GM19397 (cell line): Measurements from ENCODE around the gene CACNA2D3.
"Not testable (repeated sequence)": the region's sequence is repeated elsewhere in the genome, so short reads cannot be mapped to it uniquely, and the experiment has no call there.

Experiments
- ATAC-seq: cut with Tn5 transposase; IDR thresholded peaks from one replicate; pipeline ENCODE4 v1.9.1; 2021; ENCODE audit warnings: mild to moderate bottlenecking, moderate library complexity; ENCODE audit not compliant: unreplicated experiment

Gene CACNA2D3

GRCh38 chr3:54122324-54123002 is at the start of gene CACNA2D3:
Gene CACNA2D3 (plus strand): TSS chr3:54122552.
- no peak for ATAC-seq

DNA sequence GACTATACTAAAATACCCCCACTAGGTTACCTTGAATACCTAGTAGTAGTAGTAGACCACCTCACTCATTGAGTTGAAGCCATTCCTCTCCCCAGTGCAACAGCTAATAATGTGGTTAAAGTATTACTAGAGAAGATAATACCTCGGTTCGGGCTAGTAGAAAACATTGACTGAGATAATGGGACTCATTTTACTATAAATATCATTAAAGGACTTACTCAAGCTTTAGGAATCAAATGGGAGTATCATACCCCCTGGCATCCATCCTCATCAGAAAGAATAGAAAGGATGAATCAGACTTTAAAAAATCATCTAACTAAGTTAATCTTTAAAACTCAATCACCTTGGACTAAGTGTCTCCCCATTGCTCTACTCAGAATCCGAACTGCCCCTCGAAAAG is 49.0 kb upstream of the CACNA2D3 start:
- no peak for ATAC-seq

DNA sequence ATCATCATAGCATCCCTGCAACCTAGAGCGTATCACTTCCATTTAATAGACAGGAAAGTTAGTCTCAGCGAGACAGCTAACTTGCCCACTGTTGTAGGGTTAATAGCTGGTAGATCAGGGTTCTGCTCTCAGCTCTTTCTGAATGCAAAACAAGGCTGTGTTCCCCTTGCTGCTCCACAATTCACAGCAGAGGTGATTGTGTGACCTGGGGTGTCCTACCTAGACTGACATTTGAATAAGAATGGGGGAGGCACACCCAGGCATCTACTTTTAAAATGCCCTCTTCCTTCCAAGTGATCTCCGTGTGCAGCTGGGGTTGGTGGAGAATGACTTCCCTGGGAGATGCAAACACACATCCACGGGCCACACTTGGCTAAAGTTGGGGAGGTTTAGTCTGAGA is 43.0 kb upstream of the CACNA2D3 start:
- no peak for ATAC-seq

DNA sequence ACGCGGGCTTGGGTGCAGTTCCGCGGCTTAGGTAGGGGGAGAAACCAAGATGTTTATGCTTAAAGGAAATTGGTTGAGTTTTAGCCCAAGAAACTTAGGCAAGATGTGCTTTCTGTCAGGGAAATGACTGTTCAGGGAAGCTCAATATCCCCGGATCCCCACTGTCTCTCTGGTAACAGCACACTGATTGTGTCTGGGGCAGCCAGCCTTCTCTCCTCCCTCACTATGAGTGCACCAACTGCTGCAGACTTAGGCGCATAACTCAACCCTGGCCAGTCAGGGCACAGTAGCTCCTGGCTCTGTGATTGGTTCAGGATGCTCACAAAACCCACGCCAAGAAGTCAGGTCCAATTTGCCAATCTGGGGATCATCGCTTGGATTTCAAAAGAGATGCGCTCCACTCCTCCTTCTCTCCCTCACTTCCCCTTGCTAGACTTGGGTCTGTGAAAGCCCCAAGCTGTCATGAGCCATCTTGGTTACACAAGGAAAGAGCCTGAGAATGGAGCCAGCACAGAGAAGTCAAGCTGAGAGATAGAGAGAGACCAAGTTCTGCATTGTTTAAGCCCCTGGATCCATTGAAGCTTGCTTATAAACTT is 42.5 kb upstream of the CACNA2D3 start:
- no peak for ATAC-seq

DNA sequence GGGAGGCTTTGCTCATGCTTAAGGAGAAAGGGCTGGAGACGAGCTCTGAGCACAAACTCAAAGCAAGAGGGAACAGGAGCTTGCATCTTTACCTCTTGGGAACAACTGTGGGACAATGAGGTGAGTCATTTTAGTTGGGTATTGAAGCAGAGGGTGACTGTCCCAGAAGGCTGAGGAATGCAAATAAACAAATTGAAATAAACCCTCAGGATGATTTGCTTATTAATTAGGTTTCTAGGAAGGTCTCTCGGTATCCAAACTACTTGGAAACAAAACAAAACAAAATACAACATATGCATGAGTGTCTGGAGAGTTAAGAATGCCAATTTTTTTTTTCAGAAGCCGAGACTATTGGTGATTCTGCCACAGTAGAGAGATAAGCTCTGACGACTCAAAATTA is 38.4 kb upstream of the CACNA2D3 start:
- no peak for ATAC-seq

GRCh38 chr3:54085936-54086335 is 36.4 kb upstream of the CACNA2D3 start:
- ATAC-seq: no peak

DNA sequence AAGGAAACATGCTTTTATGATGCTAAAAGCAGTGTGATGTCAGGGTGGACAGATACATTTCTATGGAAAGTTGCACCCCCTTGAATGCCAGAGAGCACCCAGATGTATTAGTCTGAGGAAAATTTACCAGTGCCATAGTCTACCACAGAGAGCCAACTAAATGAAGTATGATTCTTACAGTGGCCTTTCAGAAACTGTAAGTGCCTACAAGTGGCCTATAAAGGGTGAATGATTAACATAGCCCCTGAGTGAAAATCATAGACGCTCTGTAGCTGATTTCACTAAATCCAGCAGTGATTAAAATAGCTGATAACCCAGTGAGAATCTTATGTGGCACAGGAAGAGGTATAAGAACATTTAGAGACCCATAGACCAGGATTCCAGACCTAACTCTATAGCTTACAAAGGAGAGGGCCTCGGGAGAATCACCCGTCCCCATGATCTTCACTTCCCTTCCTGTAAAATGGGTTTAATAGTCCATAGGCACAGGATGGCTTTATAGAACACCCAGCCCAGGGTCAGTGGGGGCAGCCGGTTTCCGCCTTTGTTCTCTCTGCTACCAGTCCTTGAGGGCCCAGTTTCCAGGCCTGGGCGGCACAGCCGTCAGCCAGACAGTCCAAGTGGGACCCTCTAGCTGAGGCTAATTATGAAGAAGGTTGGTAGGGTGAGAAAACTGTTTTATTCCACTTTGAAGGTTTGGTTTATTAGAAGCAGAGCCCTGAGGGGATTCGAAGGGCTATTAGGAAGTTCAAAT is 35.5 kb upstream of the CACNA2D3 start:
- ATAC-seq: no peak

DNA sequence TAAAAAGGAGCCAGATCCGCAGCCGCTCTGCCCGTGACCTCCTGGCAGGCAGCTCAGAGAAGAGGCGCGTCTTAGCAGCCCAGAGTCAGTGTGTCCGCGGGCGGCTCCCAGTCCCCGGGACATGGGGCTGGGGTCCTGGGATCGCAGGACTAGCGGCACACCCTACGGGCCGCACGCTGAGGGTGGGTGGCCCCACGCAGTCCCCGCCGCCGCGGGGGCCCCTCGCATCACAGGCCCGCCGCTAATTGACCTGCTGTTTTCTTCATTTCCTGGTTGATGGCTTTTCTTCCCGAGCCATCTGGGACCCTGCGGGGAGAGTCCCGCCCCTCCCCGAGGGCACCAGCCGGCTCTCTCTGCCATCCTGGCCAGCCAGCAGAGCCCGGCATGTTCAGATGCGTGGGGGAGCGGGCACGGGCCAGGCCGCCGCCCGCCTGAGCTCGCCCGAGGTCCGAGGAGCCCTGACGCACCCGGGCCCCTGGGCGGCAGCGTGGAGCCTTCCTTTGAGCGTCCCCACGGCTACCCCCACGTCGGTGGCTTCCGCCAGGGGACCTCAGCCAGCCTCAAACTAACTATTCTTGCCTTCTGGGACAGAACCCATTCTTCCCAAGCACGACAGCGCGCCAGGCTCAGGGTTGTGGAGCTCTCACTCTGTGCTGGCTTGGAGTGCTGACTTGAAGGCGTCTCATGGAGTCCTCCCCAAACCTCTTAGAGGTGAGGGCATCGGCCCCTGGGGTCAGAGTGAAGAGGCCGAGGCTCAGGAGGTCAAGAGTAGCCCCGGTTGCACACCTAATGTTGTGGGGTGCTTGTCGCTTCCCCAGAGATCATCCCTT is 34.6 kb upstream of the CACNA2D3 start:
- no peak for ATAC-seq

DNA sequence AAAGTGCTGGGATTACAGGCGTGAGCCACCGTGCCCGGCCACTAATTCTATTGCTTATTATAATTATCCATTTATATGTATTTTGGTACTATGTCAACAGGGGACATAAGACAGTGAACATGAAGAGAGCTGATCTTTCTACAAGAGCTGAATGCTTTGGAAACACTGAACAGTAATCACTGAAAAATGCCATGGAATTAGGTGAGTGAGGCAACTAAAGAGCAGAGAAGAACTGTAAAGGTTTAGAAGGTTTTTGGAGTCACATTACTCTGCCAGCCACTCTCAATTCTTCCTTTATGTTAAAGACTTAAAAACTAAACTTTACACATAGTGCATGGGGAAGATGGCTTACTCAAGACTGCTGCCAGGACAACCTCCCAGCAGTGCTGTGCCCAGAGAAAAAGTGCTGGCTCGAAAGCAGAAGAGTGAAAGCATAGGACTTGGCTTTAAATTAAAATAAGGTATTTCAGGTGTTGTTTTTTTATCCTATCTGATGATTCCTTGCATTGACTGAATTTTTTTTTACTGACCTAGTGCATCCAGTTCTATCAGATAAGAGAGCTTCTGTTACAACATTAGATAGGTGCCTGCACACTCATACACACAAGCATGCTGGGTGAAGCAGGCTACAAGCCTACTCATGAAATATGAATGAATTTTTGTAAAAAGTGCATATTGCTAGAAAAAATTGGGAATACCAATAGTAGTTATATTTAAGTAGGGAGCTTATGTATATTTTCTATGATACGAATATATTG is 28.7 kb upstream of the CACNA2D3 start:
- no peak for ATAC-seq

GRCh38 chr3:54094926-54095325 is 27.4 kb upstream of the CACNA2D3 start:
- no peak for ATAC-seq

DNA sequence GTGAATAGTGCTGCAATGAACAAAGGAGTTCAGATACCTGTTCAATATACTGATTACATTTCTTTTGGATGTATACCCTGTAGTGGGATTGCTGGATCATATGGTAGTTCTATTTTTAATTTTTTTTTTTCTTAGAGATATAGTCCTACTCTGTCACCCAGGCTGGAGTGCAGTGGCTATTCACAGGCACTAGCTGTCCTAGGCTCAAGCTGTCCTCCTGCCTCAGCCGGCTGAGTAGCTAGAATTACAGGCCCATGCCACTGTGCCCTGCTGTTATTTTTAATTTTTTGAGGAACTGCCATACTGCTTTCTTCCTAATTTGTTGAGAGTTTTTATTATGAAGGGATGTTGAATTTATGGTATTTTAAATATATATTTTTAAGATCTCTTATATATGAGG is 23.0 kb upstream of the CACNA2D3 start:
- no peak for ATAC-seq

- no peak for ATAC-seq
Measured at GRCh38 chr3:54104084-54104483, 18.3 kb upstream of the CACNA2D3 start.

DNA sequence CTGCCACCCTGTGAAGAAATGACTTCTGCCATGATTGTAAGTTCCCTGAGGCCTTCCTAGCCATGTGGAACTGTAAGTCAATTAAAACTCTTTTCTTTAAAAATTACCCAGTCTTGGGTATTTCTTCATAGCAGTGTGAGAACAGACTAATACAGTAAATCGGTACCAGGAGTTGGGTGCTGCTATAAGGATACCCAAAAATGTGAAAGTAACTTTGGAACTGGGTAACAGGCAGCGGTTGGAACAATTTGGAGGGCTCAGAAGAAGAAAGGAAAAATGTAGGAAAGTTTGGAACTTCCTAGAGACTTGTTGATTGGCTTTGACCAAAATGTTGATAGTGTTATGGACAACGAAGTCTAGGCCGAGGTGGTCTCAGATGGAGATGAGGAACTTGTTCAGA is 6.2 kb upstream of the CACNA2D3 start:
- not testable (repeated sequence) for ATAC-seq

GRCh38 chr3:54120657-54121413 is 1.5 kb upstream of the CACNA2D3 start:
- peak; percentile 80 for ATAC-seq

GRCh38 chr3:54121414-54122323 is 683 bp upstream of the CACNA2D3 start:
- peak; percentile 17 for ATAC-seq

DNA sequence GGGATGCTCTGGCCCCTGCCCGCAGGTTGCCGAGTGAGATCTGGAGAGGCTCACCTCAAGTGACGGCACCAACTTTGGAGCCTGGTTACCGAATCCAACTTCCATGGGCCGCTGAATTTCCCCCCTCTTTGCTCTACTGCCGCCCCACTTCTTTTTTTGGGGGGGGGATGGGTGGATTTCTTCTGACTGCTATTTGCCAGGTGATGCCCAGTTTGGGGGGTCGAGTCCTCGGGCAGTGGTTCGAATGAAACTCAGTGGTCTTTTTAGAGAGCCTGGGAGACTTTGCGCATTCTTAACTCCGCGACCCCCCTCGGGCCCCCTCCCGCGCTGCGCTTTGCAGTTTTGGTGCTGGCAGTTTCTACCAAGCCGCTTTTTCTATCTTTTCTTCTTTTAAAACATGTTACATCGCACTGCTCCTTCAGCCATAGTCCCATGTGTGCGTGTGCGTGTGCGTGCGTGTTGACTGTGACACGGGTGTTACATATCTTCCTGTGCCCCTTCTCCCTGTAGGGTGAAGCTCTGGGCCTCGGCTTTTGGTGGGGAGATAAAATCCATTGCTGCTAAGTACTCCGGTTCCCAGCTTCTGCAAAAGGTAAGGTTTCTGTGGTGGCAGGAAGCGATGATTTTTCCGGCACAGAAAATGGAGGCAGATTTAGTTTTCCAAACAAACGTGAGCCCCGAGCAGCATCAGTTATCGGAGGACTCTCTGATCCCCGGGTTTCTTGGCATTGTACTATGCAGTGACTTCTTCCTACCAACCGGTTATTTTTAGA is 837 bp downstream of the CACNA2D3 start:
- ATAC-seq: no peak

DNA sequence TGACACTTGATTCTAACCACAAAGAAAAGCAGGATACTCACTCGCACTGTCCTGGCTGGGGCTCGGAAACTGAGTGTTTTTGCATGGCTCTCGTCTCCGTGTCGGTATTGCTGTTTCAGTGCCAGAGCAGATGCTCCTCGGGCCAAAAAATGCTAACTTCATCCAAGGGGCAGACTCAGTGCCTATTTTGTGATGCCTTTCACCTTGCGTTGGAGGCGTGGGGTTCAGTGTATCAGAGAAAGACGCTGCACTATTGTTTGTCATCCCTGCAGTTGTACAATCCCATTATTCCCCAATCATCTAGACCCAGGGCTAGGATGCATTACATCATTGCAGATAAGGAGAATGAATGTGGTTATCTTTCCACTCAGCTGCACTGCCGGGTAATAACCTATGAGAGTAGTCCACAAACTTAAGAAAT is 1.4 kb downstream of the CACNA2D3 start:
- no peak for ATAC-seq

- ATAC-seq: no peak
Measured at GRCh38 chr3:54125300-54125699, 2.9 kb downstream of the CACNA2D3 start.
